Cardiac fibroblast (primary cell): ENCODE measurements around the gene KCNMB2.

ENCODE experiments used
- DNase-seq, 2 donors: peaks; one replicate each; pipeline versions ENCODE4 v3.0.0 to v3.0.0-alpha.2; 2010; ENCODE audit warnings: low read depth in 2 of 2
- H3K4me3 ChIP-seq, 2 donors: replicated peaks in 1 of 2; 1 replicate in 1 of 2; 2 replicates in 1 of 2; pipeline ENCODE4 v1.5.1; 2011; ENCODE audit warnings: low read depth in 2 of 2, low read length in 2 of 2, mild to moderate bottlenecking in 2 of 2, moderate library complexity in 1 of 2
- TF ChIP-seq, protein P1 (sequence below): IDR thresholded peaks from one replicate; pipeline ENCODE4 v1.5.1; 2011; ENCODE audit warnings: low read depth, mild to moderate bottlenecking, low read length, inconsistent platforms

Gene KCNMB2

DNA sequence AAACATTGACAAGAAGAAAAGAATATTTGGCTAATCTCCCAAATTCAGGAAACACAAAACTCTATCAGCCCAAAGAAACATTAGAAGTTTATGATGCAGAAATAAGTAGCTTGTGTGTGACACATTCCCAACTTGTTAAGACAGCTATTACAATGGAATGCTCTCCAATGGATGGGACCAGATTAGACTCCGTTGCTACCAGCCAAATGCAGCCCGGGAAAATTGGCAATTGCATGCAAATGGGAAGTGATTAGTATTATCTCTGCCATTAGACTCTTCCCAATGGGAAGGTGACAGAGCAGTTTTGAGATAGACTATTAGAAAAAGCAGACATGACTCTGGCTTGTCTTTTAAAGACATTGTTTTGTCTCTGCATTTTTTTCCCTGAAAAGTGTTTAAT, 37.4 kb upstream of the KCNMB2 start:
- TF ChIP-seq, protein P1, sequence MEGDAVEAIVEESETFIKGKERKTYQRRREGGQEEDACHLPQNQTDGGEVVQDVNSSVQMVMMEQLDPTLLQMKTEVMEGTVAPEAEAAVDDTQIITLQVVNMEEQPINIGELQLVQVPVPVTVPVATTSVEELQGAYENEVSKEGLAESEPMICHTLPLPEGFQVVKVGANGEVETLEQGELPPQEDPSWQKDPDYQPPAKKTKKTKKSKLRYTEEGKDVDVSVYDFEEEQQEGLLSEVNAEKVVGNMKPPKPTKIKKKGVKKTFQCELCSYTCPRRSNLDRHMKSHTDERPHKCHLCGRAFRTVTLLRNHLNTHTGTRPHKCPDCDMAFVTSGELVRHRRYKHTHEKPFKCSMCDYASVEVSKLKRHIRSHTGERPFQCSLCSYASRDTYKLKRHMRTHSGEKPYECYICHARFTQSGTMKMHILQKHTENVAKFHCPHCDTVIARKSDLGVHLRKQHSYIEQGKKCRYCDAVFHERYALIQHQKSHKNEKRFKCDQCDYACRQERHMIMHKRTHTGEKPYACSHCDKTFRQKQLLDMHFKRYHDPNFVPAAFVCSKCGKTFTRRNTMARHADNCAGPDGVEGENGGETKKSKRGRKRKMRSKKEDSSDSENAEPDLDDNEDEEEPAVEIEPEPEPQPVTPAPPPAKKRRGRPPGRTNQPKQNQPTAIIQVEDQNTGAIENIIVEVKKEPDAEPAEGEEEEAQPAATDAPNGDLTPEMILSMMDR: no peak
- DNase-seq: no peak
- H3K4me3 ChIP-seq: no peak overlapping the region

DNA sequence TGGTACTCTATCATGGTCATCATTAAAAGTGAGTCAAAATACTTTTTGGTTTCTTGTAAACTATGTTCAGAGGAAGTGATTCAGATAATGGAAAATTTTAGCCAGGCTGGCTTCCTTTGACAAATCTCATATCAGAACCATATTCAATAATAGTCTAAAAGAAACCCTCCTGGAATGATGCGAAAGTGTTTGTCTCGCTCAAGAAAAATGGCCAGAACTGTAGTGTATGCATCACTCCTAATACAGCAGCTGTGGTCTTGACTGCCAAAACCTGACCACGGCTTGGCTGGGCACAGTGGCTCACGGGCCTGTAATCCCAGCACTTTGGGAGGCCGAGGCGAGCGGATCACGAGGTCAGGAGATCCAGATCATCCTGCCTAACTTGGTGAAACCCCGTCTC, 35.6 kb upstream of the KCNMB2 start:
- no peak overlapping the region for H3K4me3 ChIP-seq
- DNase-seq: no peak
- TF ChIP-seq, protein P1: no peak

DNA sequence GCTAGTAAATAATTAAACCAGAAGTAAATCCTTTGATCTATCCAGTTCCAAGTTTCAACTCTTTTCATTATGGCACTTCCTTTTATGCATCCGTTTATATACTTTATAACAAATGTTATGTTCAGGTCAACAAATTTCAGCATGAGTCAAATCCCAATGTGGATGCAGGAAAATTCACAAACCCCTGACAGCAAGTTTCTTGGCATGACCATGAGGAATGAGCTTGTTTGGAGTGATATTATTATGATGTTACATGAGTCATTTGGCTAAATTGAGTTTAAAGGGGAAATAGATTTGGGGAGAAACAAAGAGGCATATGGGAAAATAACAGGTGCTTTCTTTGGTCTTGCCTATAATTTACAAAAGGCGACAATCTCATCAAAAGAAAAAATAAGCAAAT, 32.1 kb upstream of the KCNMB2 start:
- no peak overlapping the region for H3K4me3 ChIP-seq
- TF ChIP-seq, protein P1: no peak
- DNase-seq: no peak

DNA sequence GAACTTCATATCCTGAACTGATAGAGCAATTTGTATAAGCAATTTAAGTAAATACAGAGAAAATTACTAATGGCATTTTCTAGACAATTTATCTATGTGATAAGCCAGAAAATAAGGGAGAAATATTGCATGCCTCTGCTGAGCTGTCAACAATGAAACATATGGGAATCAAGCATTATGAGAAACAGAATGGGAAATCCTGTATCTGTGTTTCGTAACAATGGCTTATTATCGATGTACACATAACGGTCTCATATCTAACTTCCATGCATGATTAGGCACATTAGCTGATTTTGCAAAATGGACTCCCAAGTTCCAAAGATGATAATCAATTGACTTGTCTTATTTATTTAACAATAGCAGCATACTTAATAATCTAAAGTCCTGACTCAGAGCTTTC, 30.4 kb upstream of the KCNMB2 start:
- DNase-seq: no peak
- TF ChIP-seq, protein P1: no peak
- H3K4me3 ChIP-seq: no peak overlapping the region

DNA sequence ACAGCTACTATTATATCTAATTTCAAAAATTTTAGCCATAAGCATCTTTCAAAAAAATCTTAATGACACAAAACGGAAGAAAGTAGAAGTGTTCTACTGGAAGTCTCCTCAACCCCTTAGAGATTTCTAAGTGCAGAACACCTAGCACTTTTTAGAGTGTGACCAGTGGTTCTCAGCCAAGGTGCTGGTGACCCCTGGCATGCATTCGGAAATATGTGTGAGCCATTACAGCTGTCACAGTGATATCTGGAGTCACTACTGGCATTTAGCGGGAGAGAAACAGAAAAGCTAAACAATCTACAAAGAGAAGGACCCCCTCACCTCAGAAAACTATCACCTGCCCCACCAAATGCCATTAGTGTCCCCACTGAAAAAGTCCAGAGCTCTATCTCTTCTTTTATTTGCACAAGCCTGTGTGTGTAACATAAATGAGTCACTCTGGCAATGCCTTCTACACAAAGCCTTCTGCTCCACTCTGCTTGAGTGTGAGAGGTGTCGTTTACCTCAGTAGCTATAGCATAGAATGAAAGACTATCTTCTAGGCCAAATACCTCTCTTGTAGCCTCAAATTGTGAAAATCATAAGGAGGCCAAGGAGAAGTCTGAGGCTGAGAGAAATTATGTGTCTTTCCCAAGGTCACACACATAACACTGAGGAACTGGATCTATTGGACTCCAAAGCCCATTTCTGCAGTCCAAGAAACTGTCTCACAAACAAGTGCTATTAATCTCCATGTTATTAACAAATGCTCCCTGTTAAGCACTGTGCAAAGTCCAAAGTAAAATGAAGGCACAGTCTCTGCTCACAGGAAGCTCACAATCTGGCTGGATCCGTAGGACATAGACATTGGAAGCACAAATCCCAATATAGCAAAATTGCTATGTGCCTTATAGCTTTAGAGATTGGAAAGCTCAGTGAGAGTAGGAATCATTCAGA, 28.5 kb upstream of the KCNMB2 start:
- TF ChIP-seq, protein P1: no peak
- no peak overlapping the region for H3K4me3 ChIP-seq
- no peak for DNase-seq

DNA sequence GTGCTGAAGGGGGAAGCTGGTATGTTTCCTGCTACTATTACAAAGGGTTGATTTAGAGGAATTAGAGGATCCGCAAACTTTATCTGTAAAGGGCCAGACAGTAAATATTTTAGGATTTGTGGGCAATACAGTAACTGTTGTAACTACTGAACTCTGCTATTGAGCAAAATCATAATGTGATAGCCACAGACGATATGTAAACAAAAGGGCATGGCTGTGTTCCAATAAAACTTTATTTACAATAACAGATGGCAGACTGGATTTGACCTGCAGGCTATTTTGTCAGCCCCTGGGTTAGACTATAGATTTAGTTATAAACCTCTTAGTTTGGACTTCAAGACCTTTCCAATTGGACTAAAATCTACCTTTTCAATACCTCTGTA, 27.8 kb upstream of the KCNMB2 start:
- TF ChIP-seq, protein P1: no peak
- H3K4me3 ChIP-seq: no peak overlapping the region

More for the DNA sequence above, 27.8 kb upstream of the KCNMB2 start:
- DNase-seq: no peak
